HL-60 (cell line): ENCODE measurements around the gene PNLDC1.
"Not testable (repeated sequence)": the region's sequence is repeated elsewhere in the genome, so short reads cannot be mapped to it uniquely, and the experiment has no call there.

ENCODE experiments used
- CTCF ChIP-seq: IDR thresholded peaks from one replicate; pipeline ENCODE4 v1.5.1; 2011; ENCODE audit warnings: low read length, control low read depth, inconsistent platforms; ENCODE audit not compliant: insufficient read depth
- POLR2AphosphoS5 ChIP-seq: IDR thresholded peaks from 2 replicates; pipeline ENCODE4 v1.6.1; 2012; ENCODE audit warnings: low read depth

- not testable (repeated sequence) for TF ChIP-seq CTCF, POLR2AphosphoS5
Measured at GRCh38 chr6:159816775-159817174, 16.7 kb downstream of the PNLDC1 start.
